Glutamatergic neuron (in vitro differentiated cells): ENCODE measurements around the gene SUOX. TPM values are rescaled to one million over a fixed set of nuclear protein-coding genes. Genes with fewer than 3 reads are reported as not detected.

Experiments used
- DNase-seq: peaks from one replicate; pipeline ENCODE4 v3.0.0; 2022
- H3K27ac Mint-ChIP-seq: one replicate; pipeline ENCODE4 v1.8.0; 2020; ENCODE audit warnings: mild to moderate bottlenecking, mixed read lengths, inconsistent platforms; ENCODE audit not compliant: unreplicated experiment
- H3K27me3 Mint-ChIP-seq: one replicate; pipeline ENCODE4 v1.8.0; 2020; ENCODE audit warnings: mild to moderate bottlenecking, moderate library complexity, mixed read lengths, inconsistent platforms; ENCODE audit not compliant: unreplicated experiment
- H3K36me3 Mint-ChIP-seq: one replicate; pipeline ENCODE4 v1.8.0; 2020; ENCODE audit warnings: mild to moderate bottlenecking, mixed read lengths, inconsistent platforms; ENCODE audit not compliant: unreplicated experiment
- H3K4me1 Mint-ChIP-seq: one replicate; pipeline ENCODE4 v1.8.0; 2020; ENCODE audit warnings: mild to moderate bottlenecking, low read depth, mixed read lengths, inconsistent platforms; ENCODE audit not compliant: unreplicated experiment
- H3K4me3 Mint-ChIP-seq: one replicate; pipeline ENCODE4 v1.8.0; 2020; ENCODE audit warnings: mild to moderate bottlenecking, mixed read lengths, inconsistent platforms; ENCODE audit not compliant: unreplicated experiment
- H3K9me3 Mint-ChIP-seq: one replicate; pipeline ENCODE4 v1.8.0; 2020; ENCODE audit warnings: mild to moderate bottlenecking, moderate library complexity, mixed read lengths, inconsistent platforms; ENCODE audit not compliant: unreplicated experiment
- CTCF ChIP-seq: fragments of 200-600 bp; sonication (generic); IDR thresholded peaks from one replicate; pipeline ENCODE4 v1.5.0; 2021; ENCODE audit not compliant: partially characterized antibody, unreplicated experiment
- total RNA-seq: library from RNA; stranded (reverse); fragmentation: NEBNext Ultra II Directional; extraction: Animal tissue kit (Norgen Biotek cat#: 25700); gene quantifications from one replicate; pipeline ENCODE4 v1.2.1, GENCODE V29; 2021; ENCODE audit not compliant: unreplicated experiment

SUOX gene
- total RNA-seq, 1 donor from 2014 or later: 23.9 TPM

GRCh38 chr12:56020423-56021184 is 23.5 kb downstream of the SUOX start, which contains the start of gene IKZF4:
IKZF4 (plus strand) TSS chr12:56021043; CDS start chr12:56021494, 451 bp downstream.
- H3K4me1 Mint-ChIP-seq: peaks cover 21% of the 10 kb centered on the region
- no peak for TF ChIP-seq CTCF
- H3K4me3 Mint-ChIP-seq: peak within 1 kb of the TSS; percentile 97
- H3K27ac Mint-ChIP-seq: peak within 1 kb of the TSS; percentile 100
- peaks cover 17% of the 10 kb centered on the region for H3K27me3 Mint-ChIP-seq
- H3K9me3 Mint-ChIP-seq: peaks cover 13% of the 10 kb centered on the region
- no peaks in the 10 kb centered on the region for H3K36me3 Mint-ChIP-seq
- DNase-seq: peak; percentile 88

GRCh38 chr12:56021889-56022497 is 24.9 kb downstream of the SUOX start:
- Mint-ChIP-seq H3K4me1 (peaks cover 21% of the 10 kb centered on the region), H3K27me3 (peaks cover 17% of the 10 kb centered on the region), H3K36me3 (no peaks in the 10 kb centered on the region), H3K9me3 (peaks cover 11% of the 10 kb centered on the region), H3K27ac (peak overlapping the region; percentile 100), H3K4me3 (peak overlapping the region; percentile 97)
- TF ChIP-seq CTCF: no peak
- DNase-seq: no peak

GRCh38 chr12:56028511-56029165 is 31.6 kb downstream of the SUOX start:
- Mint-ChIP-seq H3K4me1 (peaks cover 12% of the 10 kb centered on the region), H3K27me3 (peaks cover 3% of the 10 kb centered on the region), H3K27ac (peak overlapping the region; percentile 62), H3K9me3 (peaks cover 2% of the 10 kb centered on the region), H3K36me3 (no peaks in the 10 kb centered on the region), H3K4me3 (peak overlapping the region; percentile 5)
- no peak for TF ChIP-seq CTCF
- no peak for DNase-seq

- H3K9me3 Mint-ChIP-seq: peaks cover 2% of the 10 kb centered on the region
- H3K4me1 Mint-ChIP-seq: peaks cover 9% of the 10 kb centered on the region
- DNase-seq: no peak
- H3K36me3 Mint-ChIP-seq: no peaks in the 10 kb centered on the region
- peak overlapping the region; percentile 62 for H3K27ac Mint-ChIP-seq
- TF ChIP-seq CTCF: no peak
- H3K27me3 Mint-ChIP-seq: peaks cover 3% of the 10 kb centered on the region
- peak overlapping the region; percentile 5 for H3K4me3 Mint-ChIP-seq
Measured at GRCh38 chr12:56029166-56029519, 32.1 kb downstream of the SUOX start.
